Upper lobe of right lung (tissue), 1 donor: ENCODE data around the gene CLIC3. TPM values are rescaled to one million over a fixed set of nuclear protein-coding genes. Genes with fewer than 3 reads are reported as not detected.

Experiments used
- ATAC-seq: fragments of 200-7000 bp; cut with Tn5 transposase; one replicate; pipeline ENCODE4 v1.9.1; 2020; ENCODE audit warnings: mild to moderate bottlenecking, moderate library complexity
- DNase-seq: peaks from one replicate; pipeline ENCODE4 v3.0.0-alpha.2; 2020
- H3K27ac ChIP-seq: fragments of 200-600 bp; one replicate; pipeline ENCODE4 v1.8.0; 2022
- H3K27me3 ChIP-seq: fragments of 200-600 bp; one replicate; pipeline ENCODE4 v1.8.0; 2022; ENCODE audit warnings: mild to moderate bottlenecking
- H3K36me3 ChIP-seq: fragments of 200-600 bp; one replicate; pipeline ENCODE4 v1.8.0; 2022
- H3K4me1 ChIP-seq: fragments of 200-600 bp; one replicate; pipeline ENCODE4 v1.8.0; 2022
- H3K4me3 ChIP-seq: fragments of 200-600 bp; one replicate; pipeline ENCODE4 v1.8.0; 2022; ENCODE audit warnings: mild to moderate bottlenecking
- H3K9me3 ChIP-seq: fragments of 200-600 bp; one replicate; pipeline ENCODE4 v1.8.0; 2022
- intact Hi-C: fragments of 100-400 bp; cut with DNase I; formaldehyde crosslinking; loops from one replicate; pipeline ENCODE4 v1.11.0; 2022
- total RNA-seq: library from RNA; stranded (reverse); fragmentation: NEBNext Ultra II Directional; extraction: Animal tissue kit (Norgen Biotek cat#: 25700); gene quantifications from one replicate; pipeline ENCODE4 v1.2.1, GENCODE V29; 2021
- TF ChIP-seq, protein P1 (sequence below): fragments of 200-600 bp; IDR thresholded peaks from one replicate; pipeline ENCODE4 v1.8.0; 2022; ENCODE audit warnings: antibody characterized with exemption
- donor health status: DM: no; HTN: yes; CAD: no; lungs with severe emphysema.

Gene CLIC3
- total RNA-seq, 1 donor from 2014 or later = 80.7 TPM

DNA sequence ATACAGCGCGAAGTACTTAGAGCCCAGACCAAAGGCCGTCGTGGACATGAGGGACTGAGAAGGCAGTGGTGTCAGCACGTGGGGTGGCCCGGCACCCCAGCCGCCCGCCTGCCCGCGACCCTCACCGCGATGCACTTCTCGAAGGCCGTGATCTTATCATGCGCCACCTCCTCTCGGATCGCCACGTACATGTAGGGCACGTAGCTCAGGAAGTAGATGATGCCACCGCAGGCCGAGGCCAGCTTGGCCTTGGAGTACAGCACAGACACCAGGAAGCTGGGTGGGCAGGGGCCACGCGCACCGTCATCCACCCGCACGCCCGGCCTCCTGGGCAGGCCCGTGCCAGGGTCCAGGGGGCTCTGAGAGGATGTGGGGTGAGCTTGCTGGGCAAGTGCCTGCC lies 20.7 kb upstream of the CLIC3 start:
- no peaks in the 10 kb centered on the region for H3K9me3 ChIP-seq
- peaks cover 11% of the 10 kb centered on the region for H3K36me3 ChIP-seq
- H3K4me3 ChIP-seq = no peak overlapping the region
- no peaks in the 10 kb centered on the region for H3K4me1 ChIP-seq
- no peak for DNase-seq
- ATAC-seq = no peak
- H3K27ac ChIP-seq = no peak overlapping the region
- no peaks in the 10 kb centered on the region for H3K27me3 ChIP-seq
- intact Hi-C loops = no loop called here
- TF ChIP-seq, protein P1, sequence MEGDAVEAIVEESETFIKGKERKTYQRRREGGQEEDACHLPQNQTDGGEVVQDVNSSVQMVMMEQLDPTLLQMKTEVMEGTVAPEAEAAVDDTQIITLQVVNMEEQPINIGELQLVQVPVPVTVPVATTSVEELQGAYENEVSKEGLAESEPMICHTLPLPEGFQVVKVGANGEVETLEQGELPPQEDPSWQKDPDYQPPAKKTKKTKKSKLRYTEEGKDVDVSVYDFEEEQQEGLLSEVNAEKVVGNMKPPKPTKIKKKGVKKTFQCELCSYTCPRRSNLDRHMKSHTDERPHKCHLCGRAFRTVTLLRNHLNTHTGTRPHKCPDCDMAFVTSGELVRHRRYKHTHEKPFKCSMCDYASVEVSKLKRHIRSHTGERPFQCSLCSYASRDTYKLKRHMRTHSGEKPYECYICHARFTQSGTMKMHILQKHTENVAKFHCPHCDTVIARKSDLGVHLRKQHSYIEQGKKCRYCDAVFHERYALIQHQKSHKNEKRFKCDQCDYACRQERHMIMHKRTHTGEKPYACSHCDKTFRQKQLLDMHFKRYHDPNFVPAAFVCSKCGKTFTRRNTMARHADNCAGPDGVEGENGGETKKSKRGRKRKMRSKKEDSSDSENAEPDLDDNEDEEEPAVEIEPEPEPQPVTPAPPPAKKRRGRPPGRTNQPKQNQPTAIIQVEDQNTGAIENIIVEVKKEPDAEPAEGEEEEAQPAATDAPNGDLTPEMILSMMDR = no peak

DNA sequence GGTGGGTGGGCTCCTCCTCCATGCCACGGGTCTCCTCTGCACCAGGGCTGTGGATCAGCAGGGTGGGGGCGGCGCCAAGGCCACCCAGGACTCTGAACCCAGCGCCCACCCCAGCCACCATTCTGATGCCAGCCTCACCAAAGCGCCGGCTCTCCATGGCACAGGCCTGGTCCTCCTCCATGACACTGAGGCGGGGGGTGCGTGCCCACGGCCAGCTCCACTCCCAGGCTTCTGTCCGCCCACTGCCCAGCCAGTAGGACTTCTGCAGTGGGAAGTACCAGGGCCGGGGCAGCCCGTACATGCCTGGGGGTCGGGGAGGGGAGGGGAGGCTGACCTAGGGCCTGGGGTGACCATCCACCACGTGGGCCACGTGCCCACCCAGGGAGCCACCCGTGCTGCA lies 20.1 kb upstream of the CLIC3 start:
- intact Hi-C loops = no loop called here
- TF ChIP-seq, protein P1 = no peak
- DNase-seq (no peak), ATAC-seq (no peak)
- no peaks in the 10 kb centered on the region for H3K9me3 ChIP-seq
- H3K27ac ChIP-seq = no peak overlapping the region
- H3K27me3 ChIP-seq = no peaks in the 10 kb centered on the region
- H3K4me1 ChIP-seq = no peaks in the 10 kb centered on the region
- H3K36me3 ChIP-seq = peaks cover 11% of the 10 kb centered on the region
- no peak overlapping the region for H3K4me3 ChIP-seq

DNA sequence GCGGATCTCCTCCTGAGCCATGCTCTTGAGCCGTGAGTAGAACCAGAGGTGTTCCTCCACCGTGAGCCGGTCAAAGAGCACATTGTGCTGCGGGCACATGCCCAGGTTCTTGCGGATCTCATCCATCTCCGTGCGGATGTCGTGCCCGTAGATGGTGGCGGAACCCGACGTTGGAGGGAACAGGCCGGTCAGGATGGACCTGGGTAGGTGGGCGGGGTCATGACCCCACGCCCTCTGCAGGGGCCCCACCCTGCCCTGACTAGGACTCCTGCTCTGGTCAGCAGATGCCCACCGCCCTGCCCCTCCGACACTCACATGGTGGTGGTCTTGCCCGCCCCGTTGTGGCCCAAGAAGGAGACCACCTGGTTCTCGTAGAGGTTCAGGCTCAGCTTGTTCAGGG lies 19.6 kb upstream of the CLIC3 start:
- TF ChIP-seq, protein P1 = no peak
- Histone ChIP-seq H3K9me3 (no peaks in the 10 kb centered on the region), H3K4me1 (no peaks in the 10 kb centered on the region), H3K27me3 (no peaks in the 10 kb centered on the region), H3K4me3 (no peak overlapping the region), H3K27ac (no peak overlapping the region), H3K36me3 (peaks cover 11% of the 10 kb centered on the region)
- ATAC-seq = no peak
- intact Hi-C loops = no loop called here
- DNase-seq = no peak

DNA sequence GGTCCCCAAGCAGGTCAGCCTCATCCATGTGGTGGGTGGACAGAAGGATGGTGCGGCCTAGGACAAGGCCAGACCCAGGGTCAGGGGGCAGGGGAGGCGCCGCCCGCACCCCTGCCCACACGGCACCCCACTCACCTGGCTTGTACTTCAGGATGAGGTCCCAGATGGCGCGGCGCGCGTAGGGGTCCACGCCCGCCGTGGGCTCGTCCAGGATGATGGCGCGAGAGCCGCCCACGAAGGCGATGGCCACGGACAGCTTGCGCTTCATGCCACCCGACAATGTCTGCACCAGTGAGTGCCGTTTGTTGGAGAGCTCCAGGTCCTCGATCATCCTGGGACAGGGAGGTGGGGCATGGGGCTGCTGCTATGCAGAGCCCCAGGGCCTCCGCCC lies 19.2 kb upstream of the CLIC3 start:
- Histone ChIP-seq H3K27me3 (no peaks in the 10 kb centered on the region), H3K9me3 (no peaks in the 10 kb centered on the region), H3K4me1 (no peaks in the 10 kb centered on the region), H3K4me3 (no peak overlapping the region), H3K27ac (no peak overlapping the region), H3K36me3 (peaks cover 11% of the 10 kb centered on the region)
- ATAC-seq (no peak), DNase-seq (no peak)
- TF ChIP-seq, protein P1 = no peak
- intact Hi-C loops = no loop called here

DNA sequence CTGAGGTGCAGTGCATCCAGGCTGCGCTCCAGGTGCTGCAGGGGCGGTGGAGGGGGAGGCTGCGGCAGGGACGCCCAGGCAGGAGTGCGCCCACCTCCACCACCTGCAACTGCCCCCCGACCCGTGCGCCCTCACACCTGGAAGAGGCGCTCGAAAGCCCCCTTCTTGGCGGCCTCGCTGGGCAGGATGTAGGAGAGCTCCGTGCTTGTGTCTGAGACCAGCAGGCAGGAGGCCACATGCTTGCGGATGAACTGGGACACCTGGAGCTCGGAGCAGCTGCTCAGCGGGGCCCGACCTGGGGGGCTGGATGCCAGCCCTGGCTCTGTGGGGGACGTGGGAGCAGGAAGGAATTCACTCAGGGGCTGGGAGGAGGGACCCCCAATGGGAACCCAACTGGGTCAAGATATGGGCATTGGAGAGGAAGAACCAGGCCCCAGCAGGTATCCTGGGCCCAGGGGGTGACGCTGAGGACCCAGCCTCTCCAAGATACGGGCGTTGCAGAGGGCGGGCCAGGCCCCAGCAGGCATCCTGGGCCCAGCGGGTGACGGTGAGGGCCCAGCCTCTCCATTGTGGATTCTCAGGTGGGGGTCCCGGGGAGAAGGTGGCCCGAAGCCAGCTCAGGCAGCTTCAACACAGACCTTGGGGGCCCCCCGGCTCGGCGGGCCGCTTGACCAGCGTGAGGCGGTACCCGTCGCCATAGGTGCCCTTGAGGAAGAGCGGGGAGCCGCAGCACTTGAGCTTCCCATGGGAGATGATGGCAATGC lies 18.6 kb upstream of the CLIC3 start:
- ATAC-seq = no peak
- TF ChIP-seq, protein P1 = no peak
- H3K36me3 ChIP-seq = peaks cover 11% of the 10 kb centered on the region
- DNase-seq = no peak
- H3K4me1 ChIP-seq = no peaks in the 10 kb centered on the region
- no peaks in the 10 kb centered on the region for H3K9me3 ChIP-seq
- H3K27me3 ChIP-seq = no peaks in the 10 kb centered on the region
- H3K4me3 ChIP-seq = no peak overlapping the region
- intact Hi-C loops = no loop called here
- H3K27ac ChIP-seq = no peak overlapping the region

DNA sequence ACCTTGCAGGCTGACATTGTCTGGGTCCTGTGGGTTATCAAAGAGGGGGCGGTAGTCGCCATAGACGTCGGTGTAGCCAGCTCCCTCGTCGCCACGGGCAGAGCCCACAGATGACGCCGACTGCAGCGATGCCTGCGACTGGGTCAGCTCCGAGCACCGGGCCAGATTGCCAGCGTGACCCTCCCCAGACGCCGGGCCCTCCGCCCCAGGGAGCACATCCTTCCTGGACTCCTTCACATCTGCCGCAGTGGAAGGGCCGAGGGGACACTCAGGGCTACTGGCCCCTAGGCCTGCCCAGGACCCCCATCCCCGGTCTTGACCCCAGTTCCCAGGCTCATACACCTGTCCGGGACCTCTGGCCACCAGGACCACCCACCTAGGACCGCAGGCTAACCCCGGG lies 17.8 kb upstream of the CLIC3 start:
- H3K9me3 ChIP-seq = no peaks in the 10 kb centered on the region
- H3K4me3 ChIP-seq = no peak overlapping the region
- TF ChIP-seq, protein P1 = no peak
- H3K36me3 ChIP-seq = peaks cover 11% of the 10 kb centered on the region
- no peaks in the 10 kb centered on the region for H3K27me3 ChIP-seq
- no peaks in the 10 kb centered on the region for H3K4me1 ChIP-seq
- no peak overlapping the region for H3K27ac ChIP-seq
- no peak for ATAC-seq
- DNase-seq = no peak
- intact Hi-C loops = no loop called here
